Cardiac fibroblast (primary cell): ENCODE data around the gene PBX2.
A peak's percentile ranks its signal among the peaks of the same experiment; 100 is the strongest.

Experiments used
- DNase-seq, 2 donors: peaks; one replicate each; pipeline versions ENCODE4 v3.0.0 to v3.0.0-alpha.2; 2010; ENCODE audit warnings: low read depth in 2 of 2
- H3K4me3 ChIP-seq, 2 donors: replicated peaks in 1 of 2; 1 replicate in 1 of 2; 2 replicates in 1 of 2; pipeline ENCODE4 v1.5.1; 2011; ENCODE audit warnings: low read depth in 2 of 2, low read length in 2 of 2, mild to moderate bottlenecking in 2 of 2, moderate library complexity in 1 of 2
- CTCF ChIP-seq: IDR thresholded peaks from one replicate; pipeline ENCODE4 v1.5.1; 2011; ENCODE audit warnings: low read depth, mild to moderate bottlenecking, low read length, inconsistent platforms

The PBX2 gene

GRCh38 chr6:32163559-32164258 lies 26.3 kb downstream of the PBX2 start:
- H3K4me3 ChIP-seq, result no peak overlapping the region
- no peak for DNase-seq

GRCh38 chr6:32158052-32158451 lies 31.9 kb downstream of the PBX2 start:
- DNase-seq, result no peak
- no peak for TF ChIP-seq CTCF
- no peak overlapping the region for H3K4me3 ChIP-seq

More at GRCh38 chr6:32163559-32164258, 26.3 kb downstream of the PBX2 start:
- no peak for TF ChIP-seq CTCF

- no peak for TF ChIP-seq CTCF
- no peak overlapping the region for H3K4me3 ChIP-seq
- no peak for DNase-seq
Measured at GRCh38 chr6:32156891-32157290, 33.1 kb downstream of the PBX2 start.

- DNase-seq, result peak; percentile 66 to 75
- H3K4me3 ChIP-seq, result peak overlapping the region; percentile 83 to 88
- peak; percentile 44 for TF ChIP-seq CTCF
Measured at GRCh38 chr6:32154514-32155161, 35.4 kb downstream of the PBX2 start.

GRCh38 chr6:32153564-32154513 lies 36.2 kb downstream of the PBX2 start, which contains the start of gene PPT2:
Gene PPT2 (plus strand): TSS chr6:32154141. CDS start chr6:32154595, 454 bp downstream.
- peak; percentile 93 to 98 for DNase-seq
- H3K4me3 ChIP-seq, result peak within 1 kb of the TSS; percentile 83 to 88
- peak; percentile 23 for TF ChIP-seq CTCF

- DNase-seq, result peak; percentile 32 to 43
- no peak for TF ChIP-seq CTCF
- H3K4me3 ChIP-seq, result peak overlapping the region; percentile 83 to 88
Measured at GRCh38 chr6:32152769-32153563, 37.0 kb downstream of the PBX2 start.
